Measurements from ENCODE around the gene TTC39B.

TTC39B gene

GRCh38 chr9:15156241-15156640, 150.8 kb downstream of the TTC39B start:
- no peak for TF ChIP-seq CTCF (IDR thresholded peaks at IDR 0.05; ENCODE audit: extremely low read depth, missing control alignments)
- no peak for DNase-seq (ENCODE audit: low spot score)

GRCh38 chr9:15155826-15156225, 151.2 kb downstream of the TTC39B start:
- DNase-seq (ENCODE audit: low spot score) = no peak
- no peak for TF ChIP-seq CTCF (IDR thresholded peaks at IDR 0.05; ENCODE audit: extremely low read depth, missing control alignments)

- TF ChIP-seq CTCF (IDR thresholded peaks at IDR 0.05; ENCODE audit: extremely low read depth, missing control alignments) = no peak
- DNase-seq (ENCODE audit: low spot score) = no peak
Observed at GRCh38 chr9:15155323-15155722, 151.7 kb downstream of the TTC39B start.

GRCh38 chr9:15154677-15155076, 152.3 kb downstream of the TTC39B start:
- TF ChIP-seq CTCF (IDR thresholded peaks at IDR 0.05; ENCODE audit: extremely low read depth, missing control alignments) = no peak
- no peak for DNase-seq (ENCODE audit: low spot score)

GRCh38 chr9:15153961-15154360, 153.1 kb downstream of the TTC39B start:
- no peak for TF ChIP-seq CTCF (IDR thresholded peaks at IDR 0.05; ENCODE audit: extremely low read depth, missing control alignments)
- no peak for DNase-seq (ENCODE audit: low spot score)

GRCh38 chr9:15150939-15151338, 156.1 kb downstream of the TTC39B start:
- TF ChIP-seq CTCF (IDR thresholded peaks at IDR 0.05; ENCODE audit: extremely low read depth, missing control alignments) = no peak
- DNase-seq (ENCODE audit: low spot score) = no peak

- no peak for TF ChIP-seq CTCF (IDR thresholded peaks at IDR 0.05; ENCODE audit: extremely low read depth, missing control alignments)
- DNase-seq (ENCODE audit: low spot score) = no peak
Observed at GRCh38 chr9:15149450-15149849, 157.6 kb downstream of the TTC39B start.
